ENCODE data around the gene SLC37A1.

- TF ChIP-seq POLR2A (IDR thresholded peaks at IDR 0.05) = no peak
- TF ChIP-seq, protein P1, sequence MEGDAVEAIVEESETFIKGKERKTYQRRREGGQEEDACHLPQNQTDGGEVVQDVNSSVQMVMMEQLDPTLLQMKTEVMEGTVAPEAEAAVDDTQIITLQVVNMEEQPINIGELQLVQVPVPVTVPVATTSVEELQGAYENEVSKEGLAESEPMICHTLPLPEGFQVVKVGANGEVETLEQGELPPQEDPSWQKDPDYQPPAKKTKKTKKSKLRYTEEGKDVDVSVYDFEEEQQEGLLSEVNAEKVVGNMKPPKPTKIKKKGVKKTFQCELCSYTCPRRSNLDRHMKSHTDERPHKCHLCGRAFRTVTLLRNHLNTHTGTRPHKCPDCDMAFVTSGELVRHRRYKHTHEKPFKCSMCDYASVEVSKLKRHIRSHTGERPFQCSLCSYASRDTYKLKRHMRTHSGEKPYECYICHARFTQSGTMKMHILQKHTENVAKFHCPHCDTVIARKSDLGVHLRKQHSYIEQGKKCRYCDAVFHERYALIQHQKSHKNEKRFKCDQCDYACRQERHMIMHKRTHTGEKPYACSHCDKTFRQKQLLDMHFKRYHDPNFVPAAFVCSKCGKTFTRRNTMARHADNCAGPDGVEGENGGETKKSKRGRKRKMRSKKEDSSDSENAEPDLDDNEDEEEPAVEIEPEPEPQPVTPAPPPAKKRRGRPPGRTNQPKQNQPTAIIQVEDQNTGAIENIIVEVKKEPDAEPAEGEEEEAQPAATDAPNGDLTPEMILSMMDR (IDR thresholded peaks at IDR 0.05) = no peak
Measured at GRCh38 chr21:42570841-42571387, 57.3 kb downstream of the SLC37A1 start.
